ENCODE measurements around the gene CLTC.
"Not testable (repeated sequence)": the region's sequence is repeated elsewhere in the genome, so short reads cannot be mapped to it uniquely, and the experiment has no call there.

The CLTC gene

GRCh38 chr17:59619298-59620063, at the start of gene CLTC:
TSS of gene CLTC (plus strand) at chr17:59619895. CDS start at chr17:59620132, 237 bp downstream.
- DNase-seq (peak; percentile 93), ATAC-seq (peak; percentile 87)
- H3K4me3 Mint-ChIP-seq: peak within 1 kb of the TSS; percentile 95
- peaks cover 2% of the 10 kb centered on the region for H3K27me3 Mint-ChIP-seq
- peaks cover 59% of the 10 kb centered on the region for H3K4me1 Mint-ChIP-seq
- peak within 1 kb of the TSS; percentile 99 for H3K27ac Mint-ChIP-seq
- peaks cover 26% of the 10 kb centered on the region for H3K36me3 Mint-ChIP-seq (ENCODE audit: low read depth)
- H3K9me3 Mint-ChIP-seq: no peaks in the 10 kb centered on the region

- peak overlapping the region; percentile 78 for H3K27ac Mint-ChIP-seq
- peaks cover 20% of the 10 kb centered on the region for H3K36me3 Mint-ChIP-seq (ENCODE audit: low read depth)
- H3K27me3 Mint-ChIP-seq: no peaks in the 10 kb centered on the region
- peak overlapping the region; percentile 19 for H3K4me3 Mint-ChIP-seq
- DNase-seq (peak; percentile 9), ATAC-seq (peak; percentile 84)
- no peaks in the 10 kb centered on the region for H3K9me3 Mint-ChIP-seq
- peaks cover 14% of the 10 kb centered on the region for H3K4me1 Mint-ChIP-seq
Measured at GRCh38 chr17:59572301-59572924, 47.3 kb upstream of the CLTC start.

- H3K27me3 Mint-ChIP-seq; H3K27ac Mint-ChIP-seq; H3K36me3 Mint-ChIP-seq (ENCODE audit: low read depth); ATAC-seq; DNase-seq; H3K4me3 Mint-ChIP-seq; H3K9me3 Mint-ChIP-seq; H3K4me1 Mint-ChIP-seq: not testable (repeated sequence)
Measured at GRCh38 chr17:59584168-59584567, 35.5 kb upstream of the CLTC start.

GRCh38 chr17:59600169-59600568, 19.5 kb upstream of the CLTC start:
- Mint-ChIP-seq H3K9me3 (no peaks in the 10 kb centered on the region), H3K36me3 (ENCODE audit: low read depth) (peaks cover 28% of the 10 kb centered on the region), H3K4me1 (peaks cover 11% of the 10 kb centered on the region), H3K27me3 (no peaks in the 10 kb centered on the region), H3K27ac (peak overlapping the region; percentile 50), H3K4me3 (no peak overlapping the region)
- no peak for DNase-seq
- no peak for ATAC-seq

GRCh38 chr17:59601130-59601529, 18.6 kb upstream of the CLTC start:
- H3K9me3 Mint-ChIP-seq: no peaks in the 10 kb centered on the region
- H3K27me3 Mint-ChIP-seq: no peaks in the 10 kb centered on the region
- peak; percentile 80 for ATAC-seq
- peaks cover 31% of the 10 kb centered on the region for H3K36me3 Mint-ChIP-seq (ENCODE audit: low read depth)
- H3K27ac Mint-ChIP-seq: peak overlapping the region; percentile 39
- H3K4me3 Mint-ChIP-seq: no peak overlapping the region
- H3K4me1 Mint-ChIP-seq: peaks cover 11% of the 10 kb centered on the region
- no peak for DNase-seq

GRCh38 chr17:59607061-59607460, 12.6 kb upstream of the CLTC start:
- ATAC-seq: no peak
- DNase-seq: no peak
- H3K4me1 Mint-ChIP-seq: no peaks in the 10 kb centered on the region
- peaks cover 40% of the 10 kb centered on the region for H3K36me3 Mint-ChIP-seq (ENCODE audit: low read depth)
- H3K4me3 Mint-ChIP-seq: no peak overlapping the region
- no peaks in the 10 kb centered on the region for H3K27me3 Mint-ChIP-seq
- H3K9me3 Mint-ChIP-seq: no peaks in the 10 kb centered on the region
- H3K27ac Mint-ChIP-seq: no peak overlapping the region

GRCh38 chr17:59607817-59608403, 11.8 kb upstream of the CLTC start:
- no peaks in the 10 kb centered on the region for H3K4me1 Mint-ChIP-seq
- DNase-seq: peak; percentile 45
- H3K27me3 Mint-ChIP-seq: no peaks in the 10 kb centered on the region
- H3K9me3 Mint-ChIP-seq: no peaks in the 10 kb centered on the region
- no peak overlapping the region for H3K4me3 Mint-ChIP-seq
- ATAC-seq: no peak
- peaks cover 36% of the 10 kb centered on the region for H3K36me3 Mint-ChIP-seq (ENCODE audit: low read depth)
- H3K27ac Mint-ChIP-seq: no peak overlapping the region

GRCh38 chr17:59611503-59611902, 8.2 kb upstream of the CLTC start:
- Mint-ChIP-seq H3K36me3 (ENCODE audit: low read depth) (peaks cover 20% of the 10 kb centered on the region), H3K4me1 (no peaks in the 10 kb centered on the region), H3K4me3 (no peak overlapping the region), H3K27ac (no peak overlapping the region), H3K27me3 (no peaks in the 10 kb centered on the region), H3K9me3 (no peaks in the 10 kb centered on the region)
- ATAC-seq (no peak), DNase-seq (no peak)

GRCh38 chr17:59616253-59616920, 3.3 kb upstream of the CLTC start:
- peaks cover 11% of the 10 kb centered on the region for H3K36me3 Mint-ChIP-seq (ENCODE audit: low read depth)
- no peak overlapping the region for H3K27ac Mint-ChIP-seq
- no peak for DNase-seq
- no peak overlapping the region for H3K4me3 Mint-ChIP-seq
- peaks cover 2% of the 10 kb centered on the region for H3K27me3 Mint-ChIP-seq
- no peak for ATAC-seq
- peaks cover 31% of the 10 kb centered on the region for H3K4me1 Mint-ChIP-seq
- no peaks in the 10 kb centered on the region for H3K9me3 Mint-ChIP-seq

GRCh38 chr17:59617156-59617732, 2.5 kb upstream of the CLTC start:
- no peak for DNase-seq
- peak overlapping the region; percentile 95 for H3K4me3 Mint-ChIP-seq
- peak overlapping the region; percentile 99 for H3K27ac Mint-ChIP-seq
- H3K27me3 Mint-ChIP-seq: peaks cover 2% of the 10 kb centered on the region
- H3K9me3 Mint-ChIP-seq: no peaks in the 10 kb centered on the region
- ATAC-seq: no peak
- H3K4me1 Mint-ChIP-seq: peaks cover 39% of the 10 kb centered on the region
- H3K36me3 Mint-ChIP-seq (ENCODE audit: low read depth): peaks cover 14% of the 10 kb centered on the region

- no peak for DNase-seq
- Mint-ChIP-seq H3K9me3 (no peaks in the 10 kb centered on the region), H3K4me3 (peak overlapping the region; percentile 95), H3K36me3 (ENCODE audit: low read depth) (peaks cover 21% of the 10 kb centered on the region), H3K4me1 (peaks cover 56% of the 10 kb centered on the region), H3K27me3 (peaks cover 2% of the 10 kb centered on the region), H3K27ac (peak overlapping the region; percentile 99)
- ATAC-seq: no peak
Measured at GRCh38 chr17:59619035-59619297, 729 bp upstream of the CLTC start.

GRCh38 chr17:59620064-59620359, 317 bp downstream of the CLTC start:
- H3K4me3 Mint-ChIP-seq: peak overlapping the region; percentile 95
- peaks cover 2% of the 10 kb centered on the region for H3K27me3 Mint-ChIP-seq
- H3K27ac Mint-ChIP-seq: peak overlapping the region; percentile 99
- ATAC-seq: peak; percentile 9
- peaks cover 59% of the 10 kb centered on the region for H3K4me1 Mint-ChIP-seq
- peaks cover 26% of the 10 kb centered on the region for H3K36me3 Mint-ChIP-seq (ENCODE audit: low read depth)
- H3K9me3 Mint-ChIP-seq: no peaks in the 10 kb centered on the region
- no peak for DNase-seq

- Mint-ChIP-seq H3K4me3 (peak overlapping the region; percentile 95), H3K36me3 (ENCODE audit: low read depth) (peaks cover 28% of the 10 kb centered on the region), H3K9me3 (no peaks in the 10 kb centered on the region), H3K27ac (peak overlapping the region; percentile 99), H3K27me3 (peaks cover 2% of the 10 kb centered on the region), H3K4me1 (peaks cover 63% of the 10 kb centered on the region)
- DNase-seq (peak; percentile 56), ATAC-seq (peak; percentile 29)
Measured at GRCh38 chr17:59620518-59621259, 994 bp downstream of the CLTC start.

- Mint-ChIP-seq H3K4me3 (peak overlapping the region; percentile 95), H3K4me1 (peaks cover 72% of the 10 kb centered on the region), H3K27ac (peak overlapping the region; percentile 55), H3K36me3 (ENCODE audit: low read depth) (peaks cover 28% of the 10 kb centered on the region), H3K9me3 (no peaks in the 10 kb centered on the region), H3K27me3 (peaks cover 2% of the 10 kb centered on the region)
- no peak for ATAC-seq
- no peak for DNase-seq
Measured at GRCh38 chr17:59621771-59622170, 2.1 kb downstream of the CLTC start.

Data from activated naive CD8-positive, alpha-beta T cell treated with anti-CD3 and anti-CD28 coated beads, Interleukin-2, amount 50 U/mL, for 24 hours (primary cell).